Astrocyte (in vitro differentiated cells and primary cell): ENCODE data around the gene RAB11FIP5.

Source experiments
- EZH2 ChIP-seq: IDR thresholded peaks from 2 replicates; pipeline ENCODE4 v1.6.1; 2012; ENCODE audit warnings: mild to moderate bottlenecking, low read length, inconsistent platforms; ENCODE audit not compliant: insufficient read depth
- TF ChIP-seq, protein P1 (sequence below): IDR thresholded peaks from 2 replicates; pipeline ENCODE4 v1.5.1; 2011; ENCODE audit warnings: low read depth, mild to moderate bottlenecking, inconsistent platforms, low read length, moderate library complexity; ENCODE audit not compliant: insufficient read depth

DNA sequence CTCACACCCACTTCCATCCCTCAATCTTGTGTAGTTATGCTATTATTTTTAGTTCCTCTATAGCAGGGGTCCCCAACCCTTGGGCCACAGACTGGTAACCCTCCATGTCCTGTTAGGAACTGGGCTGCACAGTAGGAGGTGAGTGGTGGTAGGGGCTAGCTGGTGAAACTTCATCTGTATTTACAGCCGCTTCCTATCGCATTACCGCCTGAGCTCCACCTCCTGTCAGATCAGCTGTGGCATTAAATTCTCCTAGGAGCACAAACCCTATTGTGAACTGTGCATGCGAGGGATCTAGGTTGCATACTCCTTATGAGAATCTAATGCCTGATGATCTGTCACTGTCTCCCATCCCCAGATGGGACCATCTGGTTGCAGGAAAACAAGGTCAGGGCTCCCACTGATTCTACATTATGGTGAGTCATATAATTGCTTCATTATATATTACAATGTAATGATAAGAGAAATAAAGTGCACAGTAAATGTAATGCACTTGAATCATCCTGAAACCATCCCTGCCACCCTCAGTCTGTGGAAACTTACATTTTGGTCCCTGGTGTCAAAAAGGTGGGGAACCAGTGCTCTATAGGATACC, 1.6 kb upstream of the RAB11FIP5 start:
- TF ChIP-seq, protein P1, sequence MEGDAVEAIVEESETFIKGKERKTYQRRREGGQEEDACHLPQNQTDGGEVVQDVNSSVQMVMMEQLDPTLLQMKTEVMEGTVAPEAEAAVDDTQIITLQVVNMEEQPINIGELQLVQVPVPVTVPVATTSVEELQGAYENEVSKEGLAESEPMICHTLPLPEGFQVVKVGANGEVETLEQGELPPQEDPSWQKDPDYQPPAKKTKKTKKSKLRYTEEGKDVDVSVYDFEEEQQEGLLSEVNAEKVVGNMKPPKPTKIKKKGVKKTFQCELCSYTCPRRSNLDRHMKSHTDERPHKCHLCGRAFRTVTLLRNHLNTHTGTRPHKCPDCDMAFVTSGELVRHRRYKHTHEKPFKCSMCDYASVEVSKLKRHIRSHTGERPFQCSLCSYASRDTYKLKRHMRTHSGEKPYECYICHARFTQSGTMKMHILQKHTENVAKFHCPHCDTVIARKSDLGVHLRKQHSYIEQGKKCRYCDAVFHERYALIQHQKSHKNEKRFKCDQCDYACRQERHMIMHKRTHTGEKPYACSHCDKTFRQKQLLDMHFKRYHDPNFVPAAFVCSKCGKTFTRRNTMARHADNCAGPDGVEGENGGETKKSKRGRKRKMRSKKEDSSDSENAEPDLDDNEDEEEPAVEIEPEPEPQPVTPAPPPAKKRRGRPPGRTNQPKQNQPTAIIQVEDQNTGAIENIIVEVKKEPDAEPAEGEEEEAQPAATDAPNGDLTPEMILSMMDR, result no peak
- TF ChIP-seq EZH2, result no peak
